Activated T-helper 1 cell treated with anti-CD3 and anti-CD28 coated beads, Interleukin-12 subunit alpha, Interleukin-12 subunit beta, Interleukin-2, Interleukin-4 antibody, amounts not matched to agents 30 ng/mL and 10 ng/mL and 1 ng/mL, durations not matched to agents 14 hours and 24 hours and 36 hours (primary cell): ENCODE data around the gene SPATA31A7. TPM values are rescaled to one million over a fixed set of nuclear protein-coding genes. Genes with fewer than 3 reads are reported as not detected.
"Not testable (repeated sequence)": the region's sequence is repeated elsewhere in the genome, so short reads cannot be mapped to it uniquely, and the experiment has no call there.

Experiments used
- DNase-seq: peaks from one replicate; pipeline ENCODE4 v3.0.0; 2021; ENCODE audit warnings: low spot score
- H3K27ac Mint-ChIP-seq: one replicate; pipeline ENCODE4 v1.8.0; 2021; ENCODE audit warnings: mild to moderate bottlenecking, mixed read lengths
- H3K27me3 Mint-ChIP-seq: one replicate; pipeline ENCODE4 v1.8.0; 2022; ENCODE audit warnings: mild to moderate bottlenecking, moderate library complexity, mixed read lengths; ENCODE audit not compliant: insufficient read depth
- H3K36me3 Mint-ChIP-seq: one replicate; pipeline ENCODE4 v1.8.0; 2021; ENCODE audit warnings: low read depth, mixed read lengths
- H3K4me1 Mint-ChIP-seq: one replicate; pipeline ENCODE4 v1.8.0; 2021; ENCODE audit warnings: low read depth, mixed read lengths
- H3K4me3 Mint-ChIP-seq: one replicate; pipeline ENCODE4 v1.8.0; 2021; ENCODE audit warnings: mild to moderate bottlenecking, moderate library complexity, mixed read lengths
- H3K9me3 Mint-ChIP-seq: one replicate; pipeline ENCODE4 v1.8.0; 2021; ENCODE audit warnings: mixed read lengths
- intact Hi-C: fragments of 100-400 bp; cut with micrococcal nuclease; formaldehyde crosslinking; loops from one replicate; pipeline ENCODE4 v1.15.1; 2024
- total RNA-seq: library from RNA; stranded (reverse); gene quantifications from 2 replicates; pipeline ENCODE4 v1.2.3, GENCODE V29; 2022

Gene SPATA31A7
- total RNA-seq, result not detected in 2 replicates

- H3K4me3 Mint-ChIP-seq, H3K36me3 Mint-ChIP-seq, H3K27ac Mint-ChIP-seq, H3K4me1 Mint-ChIP-seq, H3K9me3 Mint-ChIP-seq, H3K27me3 Mint-ChIP-seq, intact Hi-C loops, DNase-seq: not testable (repeated sequence)
These were observed at the start of gene SPATA31A7 for GRCh38 chr9:61189736-61190135. Gene SPATA31A7 (plus strand): TSS chr9:61190036. CDS start chr9:61190065, 29 bp downstream.

GRCh38 chr9:61226438-61226837 is 36.6 kb downstream of the SPATA31A7 start:
- H3K9me3 Mint-ChIP-seq, DNase-seq, H3K27ac Mint-ChIP-seq, H3K4me3 Mint-ChIP-seq, H3K36me3 Mint-ChIP-seq, H3K4me1 Mint-ChIP-seq, H3K27me3 Mint-ChIP-seq, intact Hi-C loops: not testable (repeated sequence)
